CD14-positive monocyte (primary cell): Measurements from ENCODE around the gene SLIT3. TPM values are rescaled to one million over a fixed set of nuclear protein-coding genes. Genes with fewer than 3 reads are reported as not detected.

Experiments used
- DNase-seq, 3 donors: peaks; one replicate each; pipeline ENCODE4 v3.0.0-alpha.2; 2011 to 2022
- H2AFZ ChIP-seq: 2 replicates; pipeline ENCODE4 v1.6.0; 2012; ENCODE audit warnings: mild to moderate bottlenecking, low read depth, low read length, inconsistent platforms; ENCODE audit not compliant: insufficient read depth, poor library complexity, severe bottlenecking
- H3K27ac ChIP-seq, 2 donors: 1 replicate in 1 of 2; 2 replicates in 1 of 2; pipeline ENCODE4 v1.5.1; 2012 to 2013; ENCODE audit warnings: low read length in 2 of 2, control low read depth in 1 of 2, inconsistent platforms in 1 of 2, low read depth in 1 of 2, mild to moderate bottlenecking in 1 of 2
- H3K27me3 ChIP-seq, 2 donors: one replicate each; pipeline versions ENCODE4 v1.6.0 to v1.6.1; 2011 to 2013; ENCODE audit warnings: low read length in 2 of 2; ENCODE audit not compliant: control insufficient read depth in 2 of 2, insufficient read depth in 2 of 2
- H3K36me3 ChIP-seq, 2 donors: replicated peaks in 1 of 2; 1 replicate in 1 of 2; 2 replicates in 1 of 2; pipeline versions ENCODE4 v1.5.1 to v1.6.1; 2012 to 2013; ENCODE audit warnings: low read length in 2 of 2, control low read depth in 1 of 2, inconsistent platforms in 1 of 2, mild to moderate bottlenecking in 1 of 2; ENCODE audit not compliant: insufficient read depth in 2 of 2, control insufficient read depth in 1 of 2
- H3K4me1 ChIP-seq, 2 donors: 1 replicate in 1 of 2; 2 replicates in 1 of 2; pipeline versions ENCODE4 v1.5.1 to v1.6.1; 2012 to 2013; ENCODE audit warnings: low read length in 2 of 2, control low read depth in 1 of 2, inconsistent platforms in 1 of 2, mild to moderate bottlenecking in 1 of 2, moderate library complexity in 1 of 2; ENCODE audit not compliant: insufficient read depth in 2 of 2, control insufficient read depth in 1 of 2
- H3K4me2 ChIP-seq: replicated peaks from 2 replicates; pipeline ENCODE3; 2012; ENCODE audit warnings: low read length, moderate library complexity, mild to moderate bottlenecking; ENCODE audit not compliant: poor library complexity, severe bottlenecking; ENCODE audit errors: extremely low read depth
- H3K4me3 ChIP-seq, 3 experiments: fragments of 200-600 bp in 1 of 3; sonication (generic) in 1 of 3; replicated peaks in 1 of 3; 1 replicate in 2 of 3; 2 replicates in 1 of 3; pipeline ENCODE4 v1.5.1; 2011 to 2013; ENCODE audit warnings: low read length in 3 of 3, mild to moderate bottlenecking in 3 of 3, control low read depth in 2 of 3, low read depth in 2 of 3, inconsistent platforms in 1 of 3, moderate library complexity in 1 of 3
- H3K79me2 ChIP-seq: 2 replicates; pipeline ENCODE4 v1.6.0; 2012; ENCODE audit warnings: mild to moderate bottlenecking, control low read depth, inconsistent platforms, low read length, moderate library complexity; ENCODE audit not compliant: insufficient read depth
- H3K9ac ChIP-seq: 2 replicates; pipeline ENCODE4 v1.6.0; 2017; ENCODE audit warnings: low read length, mild to moderate bottlenecking; ENCODE audit not compliant: insufficient read depth, poor library complexity, severe bottlenecking
- H3K9me3 ChIP-seq, 2 donors: replicated peaks in 1 of 2; 1 replicate in 1 of 2; 2 replicates in 1 of 2; pipeline versions ENCODE4 v1.5.1 to v1.6.1; 2012 to 2013; ENCODE audit warnings: low read length in 2 of 2, control low read depth in 1 of 2; ENCODE audit not compliant: control insufficient read depth in 1 of 2, insufficient read depth in 1 of 2
- H4K20me1 ChIP-seq: 2 replicates; pipeline ENCODE4 v1.6.0; 2012; ENCODE audit warnings: mild to moderate bottlenecking, low read length, control low read depth, moderate library complexity; ENCODE audit not compliant: insufficient read depth
- H3K27ac Mint-ChIP-seq, 7 donors: one replicate each; pipeline ENCODE4 v1.8.0; 2020; ENCODE audit warnings: mild to moderate bottlenecking in 7 of 7, mixed read lengths in 7 of 7, moderate library complexity in 6 of 7, inconsistent platforms in 2 of 7
- H3K27me3 Mint-ChIP-seq, 3 donors: one replicate each; pipeline ENCODE4 v1.8.0; 2021 to 2022; ENCODE audit warnings: low read depth in 3 of 3, mild to moderate bottlenecking in 3 of 3, mixed read lengths in 3 of 3, moderate library complexity in 3 of 3, inconsistent platforms in 1 of 3
- H3K36me3 Mint-ChIP-seq, 2 donors: one replicate each; pipeline ENCODE4 v1.8.0; 2020; ENCODE audit warnings: mixed read lengths in 2 of 2, inconsistent platforms in 1 of 2, mild to moderate bottlenecking in 1 of 2
- H3K4me1 Mint-ChIP-seq: one replicate; pipeline ENCODE4 v1.8.0; 2020; ENCODE audit warnings: mild to moderate bottlenecking, mixed read lengths
- H3K4me3 Mint-ChIP-seq, 2 donors: one replicate each; pipeline ENCODE4 v1.8.0; 2020; ENCODE audit warnings: mild to moderate bottlenecking in 2 of 2, mixed read lengths in 2 of 2, moderate library complexity in 1 of 2
- H3K9me3 Mint-ChIP-seq, 7 donors: one replicate each; pipeline ENCODE4 v1.8.0; 2020 to 2022; ENCODE audit warnings: mixed read lengths in 7 of 7, mild to moderate bottlenecking in 6 of 7, moderate library complexity in 6 of 7, inconsistent platforms in 2 of 7
- CTCF ChIP-seq: fragments of 200-600 bp; IDR thresholded peaks from one replicate; pipeline ENCODE4 v1.8.0; 2022; ENCODE audit warnings: antibody characterized with exemption, mild to moderate bottlenecking
- WGBS: methylation state at CpG from one replicate; pipeline ENCODE4 v1.1.5; 2013; ENCODE audit warnings: missing lambda C conversion rate; ENCODE audit not compliant: insufficient coverage; 5-methylcytosine and 5-hydroxymethylcytosine counted together
- intact Hi-C, 2 donors: fragments of 100-400 bp; cut with micrococcal nuclease; formaldehyde crosslinking; loops; one replicate each; pipeline versions ENCODE4 v1.15.0 to v1.15.1; 2023
- polyA plus RNA-seq, 3 donors: library from polyadenylated mRNA; depleted of rRNA in 1 of 3; unstranded in 2 of 3; stranded (reverse) in 1 of 3; fragments of 300-500 nt in 2 of 3; fragments of >200 nt in 1 of 3; fragmentation: Illumina TruSeq in 2 of 3; gene quantifications; 1 replicate in 2 of 3; 2 replicates in 1 of 3; pipeline ENCODE4 v1.2.3, GENCODE V29; 2012 to 2021

Gene SLIT3
- polyA plus RNA-seq, 3 donors: not detected

- Mint-ChIP-seq H3K36me3 (no peaks in the 10 kb centered on the region), H3K9me3 (peaks cover 0 to 11% (median 3%) of the 10 kb centered on the region in 7 donors), H3K27me3 (peaks cover 0 to 2% (median 2%) of the 10 kb centered on the region in 3 donors), H3K27ac (no peak overlapping the region), H3K4me3 (no peak overlapping the region), H3K4me1 (no peaks in the 10 kb centered on the region)
- Histone ChIP-seq H4K20me1 (no peaks in the 10 kb centered on the region), H3K4me1 (no peaks in the 10 kb centered on the region), H3K27me3 (no peaks in the 10 kb centered on the region), H3K36me3 (no peaks in the 10 kb centered on the region), H3K27ac (no peak overlapping the region), H3K9ac (no peak overlapping the region), H2AFZ (no peak overlapping the region), H3K4me2 (no peak overlapping the region), H3K79me2 (no peaks in the 10 kb centered on the region), H3K4me3 (no peak overlapping the region), H3K9me3 (no peaks in the 10 kb centered on the region)
- no CpG with 5 or more reads among the region's 3 CpGs for WGBS
- DNase-seq: no peak
- TF ChIP-seq CTCF: no peak
- intact Hi-C loops: no loop called here
These were observed 226.1 kb downstream of the SLIT3 start for GRCh38 chr5:169074839-169075238.

GRCh38 chr5:169072233-169072632, 228.7 kb downstream of the SLIT3 start:
- H3K27me3 Mint-ChIP-seq: peaks cover 0 to 4% (median 2%) of the 10 kb centered on the region in 3 donors
- TF ChIP-seq CTCF: no peak
- no peak for DNase-seq
- H3K4me1 Mint-ChIP-seq: no peaks in the 10 kb centered on the region
- Histone ChIP-seq H3K4me3 (no peak overlapping the region), H3K27ac (no peak overlapping the region), H3K27me3 (no peaks in the 10 kb centered on the region), H2AFZ (no peak overlapping the region), H3K4me2 (no peak overlapping the region), H4K20me1 (no peaks in the 10 kb centered on the region), H3K79me2 (no peaks in the 10 kb centered on the region), H3K9ac (no peak overlapping the region), H3K4me1 (no peaks in the 10 kb centered on the region), H3K36me3 (no peaks in the 10 kb centered on the region), H3K9me3 (no peaks in the 10 kb centered on the region)
- no peaks in the 10 kb centered on the region for H3K36me3 Mint-ChIP-seq
- H3K27ac Mint-ChIP-seq: no peak overlapping the region
- no peak overlapping the region for H3K4me3 Mint-ChIP-seq
- peaks cover 0 to 11% (median 3%) of the 10 kb centered on the region in 7 donors for H3K9me3 Mint-ChIP-seq
- intact Hi-C loops: no loop called here
